HCEC 1CT (cell line): ENCODE data around the gene GCH1.

Experiments used
- DNase-seq: peaks from one replicate; pipeline ENCODE4 v3.0.0-alpha.2; 2017

The GCH1 gene

GRCh38 chr14:54796961-54797360 lies 105.7 kb downstream of the GCH1 start:
- peak; percentile 82 for DNase-seq

GRCh38 chr14:54794796-54795195 lies 107.8 kb downstream of the GCH1 start:
- no peak for DNase-seq

- no peak for DNase-seq
These were observed 108.5 kb downstream of the GCH1 start for GRCh38 chr14:54794159-54794558.

- DNase-seq = no peak
These were observed 110.3 kb downstream of the GCH1 start for GRCh38 chr14:54792288-54792687.
